ENCODE data around the gene POU6F2.

POU6F2 gene

GRCh38 chr7:39142750-39143149 is 165.0 kb downstream of the POU6F2 start:
- TF ChIP-seq GABPA (IDR thresholded peaks at IDR 0.05; ENCODE audit: low read depth) (no peak), SPI1 (IDR thresholded peaks at IDR 0.05; ENCODE audit: borderline replicate concordance, low read depth) (no peak), REST (IDR thresholded peaks at IDR 0.05; ENCODE audit: insufficient replicate concordance, low read depth) (no peak), CTCF (IDR thresholded peaks at IDR 0.05; ENCODE audit: insufficient read depth, low read length) (no peak), POLR2AphosphoS5 (IDR thresholded peaks at IDR 0.05; ENCODE audit: low read depth) (no peak)
- peaks cover 2% of the 10 kb centered on the region for H3K27me3 ChIP-seq (ENCODE audit: insufficient read depth, poor library complexity, severe bottlenecking)
- H3K4me3 ChIP-seq (replicated peaks; ENCODE audit: insufficient read depth, low read length) = no peak overlapping the region
- DNase-seq (ENCODE audit: low read depth in 1 of 2, low spot score in 1 of 2) = no peak
- no peak overlapping the region for H3K27ac ChIP-seq (replicated peaks)

- Histone ChIP-seq H3K4me3 (replicated peaks; ENCODE audit: insufficient read depth, low read length) (no peak overlapping the region), H3K27ac (replicated peaks) (no peak overlapping the region), H3K27me3 (ENCODE audit: insufficient read depth, poor library complexity, severe bottlenecking) (peaks cover 2% of the 10 kb centered on the region)
- no peak for DNase-seq (ENCODE audit: low read depth in 1 of 2, low spot score in 1 of 2)
- no peak for TF ChIP-seq POLR2AphosphoS5 (IDR thresholded peaks at IDR 0.05; ENCODE audit: low read depth)
- no peak for TF ChIP-seq CTCF (IDR thresholded peaks at IDR 0.05; ENCODE audit: insufficient read depth, low read length)
- TF ChIP-seq REST (IDR thresholded peaks at IDR 0.05; ENCODE audit: insufficient replicate concordance, low read depth) = no peak
- TF ChIP-seq SPI1 (IDR thresholded peaks at IDR 0.05; ENCODE audit: borderline replicate concordance, low read depth) = no peak
- no peak for TF ChIP-seq GABPA (IDR thresholded peaks at IDR 0.05; ENCODE audit: low read depth)
Measured at GRCh38 chr7:39144420-39144819, 166.7 kb downstream of the POU6F2 start.

GRCh38 chr7:39145283-39145682 is 167.6 kb downstream of the POU6F2 start:
- peaks cover 2% of the 10 kb centered on the region for H3K27me3 ChIP-seq (ENCODE audit: insufficient read depth, poor library complexity, severe bottlenecking)
- no peak for TF ChIP-seq SPI1 (IDR thresholded peaks at IDR 0.05; ENCODE audit: borderline replicate concordance, low read depth)
- no peak for TF ChIP-seq POLR2AphosphoS5 (IDR thresholded peaks at IDR 0.05; ENCODE audit: low read depth)
- no peak for TF ChIP-seq CTCF (IDR thresholded peaks at IDR 0.05; ENCODE audit: insufficient read depth, low read length)
- TF ChIP-seq GABPA (IDR thresholded peaks at IDR 0.05; ENCODE audit: low read depth) = no peak
- no peak for TF ChIP-seq REST (IDR thresholded peaks at IDR 0.05; ENCODE audit: insufficient replicate concordance, low read depth)
- DNase-seq (ENCODE audit: low read depth in 1 of 2, low spot score in 1 of 2) = no peak
- no peak overlapping the region for H3K27ac ChIP-seq (replicated peaks)
- H3K4me3 ChIP-seq (replicated peaks; ENCODE audit: insufficient read depth, low read length) = no peak overlapping the region

All from HL-60 (cell line).